CD14-positive monocyte (primary cell): Measurements from ENCODE around the gene AKR1B1. TPM values are rescaled to one million over a fixed set of nuclear protein-coding genes. Genes with fewer than 3 reads are reported as not detected.

Experiments
- DNase-seq, 3 donors: peaks; one replicate each; pipeline ENCODE4 v3.0.0-alpha.2; 2011 to 2022
- H2AFZ ChIP-seq: 2 replicates; pipeline ENCODE4 v1.6.0; 2012; ENCODE audit warnings: mild to moderate bottlenecking, low read depth, low read length, inconsistent platforms; ENCODE audit not compliant: insufficient read depth, poor library complexity, severe bottlenecking
- H3K27ac ChIP-seq, 2 donors: 1 replicate in 1 of 2; 2 replicates in 1 of 2; pipeline ENCODE4 v1.5.1; 2012 to 2013; ENCODE audit warnings: low read length in 2 of 2, control low read depth in 1 of 2, inconsistent platforms in 1 of 2, low read depth in 1 of 2, mild to moderate bottlenecking in 1 of 2
- H3K27me3 ChIP-seq, 2 donors: one replicate each; pipeline versions ENCODE4 v1.6.0 to v1.6.1; 2011 to 2013; ENCODE audit warnings: low read length in 2 of 2; ENCODE audit not compliant: control insufficient read depth in 2 of 2, insufficient read depth in 2 of 2
- H3K36me3 ChIP-seq, 2 donors: replicated peaks in 1 of 2; 1 replicate in 1 of 2; 2 replicates in 1 of 2; pipeline versions ENCODE4 v1.5.1 to v1.6.1; 2012 to 2013; ENCODE audit warnings: low read length in 2 of 2, control low read depth in 1 of 2, inconsistent platforms in 1 of 2, mild to moderate bottlenecking in 1 of 2; ENCODE audit not compliant: insufficient read depth in 2 of 2, control insufficient read depth in 1 of 2
- H3K4me1 ChIP-seq, 2 donors: 1 replicate in 1 of 2; 2 replicates in 1 of 2; pipeline versions ENCODE4 v1.5.1 to v1.6.1; 2012 to 2013; ENCODE audit warnings: low read length in 2 of 2, control low read depth in 1 of 2, inconsistent platforms in 1 of 2, mild to moderate bottlenecking in 1 of 2, moderate library complexity in 1 of 2; ENCODE audit not compliant: insufficient read depth in 2 of 2, control insufficient read depth in 1 of 2
- H3K4me2 ChIP-seq: replicated peaks from 2 replicates; pipeline ENCODE3; 2012; ENCODE audit warnings: low read length, moderate library complexity, mild to moderate bottlenecking; ENCODE audit not compliant: poor library complexity, severe bottlenecking; ENCODE audit errors: extremely low read depth
- H3K4me3 ChIP-seq, 3 experiments: fragments of 200-600 bp in 1 of 3; sonication (generic) in 1 of 3; replicated peaks in 1 of 3; 1 replicate in 2 of 3; 2 replicates in 1 of 3; pipeline ENCODE4 v1.5.1; 2011 to 2013; ENCODE audit warnings: low read length in 3 of 3, mild to moderate bottlenecking in 3 of 3, control low read depth in 2 of 3, low read depth in 2 of 3, inconsistent platforms in 1 of 3, moderate library complexity in 1 of 3
- H3K79me2 ChIP-seq: 2 replicates; pipeline ENCODE4 v1.6.0; 2012; ENCODE audit warnings: mild to moderate bottlenecking, control low read depth, inconsistent platforms, low read length, moderate library complexity; ENCODE audit not compliant: insufficient read depth
- H3K9ac ChIP-seq: 2 replicates; pipeline ENCODE4 v1.6.0; 2017; ENCODE audit warnings: low read length, mild to moderate bottlenecking; ENCODE audit not compliant: insufficient read depth, poor library complexity, severe bottlenecking
- H3K9me3 ChIP-seq, 2 donors: replicated peaks in 1 of 2; 1 replicate in 1 of 2; 2 replicates in 1 of 2; pipeline versions ENCODE4 v1.5.1 to v1.6.1; 2012 to 2013; ENCODE audit warnings: low read length in 2 of 2, control low read depth in 1 of 2; ENCODE audit not compliant: control insufficient read depth in 1 of 2, insufficient read depth in 1 of 2
- H4K20me1 ChIP-seq: 2 replicates; pipeline ENCODE4 v1.6.0; 2012; ENCODE audit warnings: mild to moderate bottlenecking, low read length, control low read depth, moderate library complexity; ENCODE audit not compliant: insufficient read depth
- H3K27ac Mint-ChIP-seq, 7 donors: one replicate each; pipeline ENCODE4 v1.8.0; 2020; ENCODE audit warnings: mild to moderate bottlenecking in 7 of 7, mixed read lengths in 7 of 7, moderate library complexity in 6 of 7, inconsistent platforms in 2 of 7
- H3K27me3 Mint-ChIP-seq, 3 donors: one replicate each; pipeline ENCODE4 v1.8.0; 2021 to 2022; ENCODE audit warnings: low read depth in 3 of 3, mild to moderate bottlenecking in 3 of 3, mixed read lengths in 3 of 3, moderate library complexity in 3 of 3, inconsistent platforms in 1 of 3
- H3K36me3 Mint-ChIP-seq, 2 donors: one replicate each; pipeline ENCODE4 v1.8.0; 2020; ENCODE audit warnings: mixed read lengths in 2 of 2, inconsistent platforms in 1 of 2, mild to moderate bottlenecking in 1 of 2
- H3K4me1 Mint-ChIP-seq: one replicate; pipeline ENCODE4 v1.8.0; 2020; ENCODE audit warnings: mild to moderate bottlenecking, mixed read lengths
- H3K4me3 Mint-ChIP-seq, 2 donors: one replicate each; pipeline ENCODE4 v1.8.0; 2020; ENCODE audit warnings: mild to moderate bottlenecking in 2 of 2, mixed read lengths in 2 of 2, moderate library complexity in 1 of 2
- H3K9me3 Mint-ChIP-seq, 7 donors: one replicate each; pipeline ENCODE4 v1.8.0; 2020 to 2022; ENCODE audit warnings: mixed read lengths in 7 of 7, mild to moderate bottlenecking in 6 of 7, moderate library complexity in 6 of 7, inconsistent platforms in 2 of 7
- WGBS: methylation state at CpG from one replicate; pipeline ENCODE4 v1.1.5; 2013; ENCODE audit warnings: missing lambda C conversion rate; ENCODE audit not compliant: insufficient coverage; 5-methylcytosine and 5-hydroxymethylcytosine counted together
- intact Hi-C, 2 donors: fragments of 100-400 bp; cut with micrococcal nuclease; formaldehyde crosslinking; loops; one replicate each; pipeline versions ENCODE4 v1.15.0 to v1.15.1; 2023
- polyA minus RNA-seq: library from RNA; depleted of rRNA, polyadenylated mRNA; stranded (reverse); fragments of >200 nt; gene quantifications from 2 replicates; pipeline ENCODE4 v1.2.3, GENCODE V29; 2012
- polyA plus RNA-seq, 3 donors: library from polyadenylated mRNA; depleted of rRNA in 1 of 3; unstranded in 2 of 3; stranded (reverse) in 1 of 3; fragments of 300-500 nt in 2 of 3; fragments of >200 nt in 1 of 3; fragmentation: Illumina TruSeq in 2 of 3; gene quantifications; 1 replicate in 2 of 3; 2 replicates in 1 of 3; pipeline ENCODE4 v1.2.3, GENCODE V29; 2012 to 2021
- total RNA-seq, 12 experiments: library from RNA in 1 of 12; stranded (reverse) in 1 of 12; fragments of 120-200 nt in 1 of 12; gene quantifications; one replicate each; pipeline ENCODE4 v1.2.4 and lab custom pipeline; 2013 to 2026; ENCODE audit warnings: mixed read lengths in 6 of 12, inconsistent platforms in 1 of 12
- TF ChIP-seq, protein P1 (sequence below): fragments of 200-600 bp; IDR thresholded peaks from one replicate; pipeline ENCODE4 v1.8.0; 2022; ENCODE audit warnings: antibody characterized with exemption, mild to moderate bottlenecking

The AKR1B1 gene
- total RNA-seq (2013), result 18.9 TPM
- 10 to 100 TPM; 50.1 to 66.4 (median 62.6) TPM for polyA plus RNA-seq
- 19.5 and 24.3 TPM in 2 replicates for polyA minus RNA-seq
- 14.0 to 42.2 (median 19.7) reads per million in 11 experiments for total RNA-seq (lab: John Stamatoyannopoulos, UW)

DNA sequence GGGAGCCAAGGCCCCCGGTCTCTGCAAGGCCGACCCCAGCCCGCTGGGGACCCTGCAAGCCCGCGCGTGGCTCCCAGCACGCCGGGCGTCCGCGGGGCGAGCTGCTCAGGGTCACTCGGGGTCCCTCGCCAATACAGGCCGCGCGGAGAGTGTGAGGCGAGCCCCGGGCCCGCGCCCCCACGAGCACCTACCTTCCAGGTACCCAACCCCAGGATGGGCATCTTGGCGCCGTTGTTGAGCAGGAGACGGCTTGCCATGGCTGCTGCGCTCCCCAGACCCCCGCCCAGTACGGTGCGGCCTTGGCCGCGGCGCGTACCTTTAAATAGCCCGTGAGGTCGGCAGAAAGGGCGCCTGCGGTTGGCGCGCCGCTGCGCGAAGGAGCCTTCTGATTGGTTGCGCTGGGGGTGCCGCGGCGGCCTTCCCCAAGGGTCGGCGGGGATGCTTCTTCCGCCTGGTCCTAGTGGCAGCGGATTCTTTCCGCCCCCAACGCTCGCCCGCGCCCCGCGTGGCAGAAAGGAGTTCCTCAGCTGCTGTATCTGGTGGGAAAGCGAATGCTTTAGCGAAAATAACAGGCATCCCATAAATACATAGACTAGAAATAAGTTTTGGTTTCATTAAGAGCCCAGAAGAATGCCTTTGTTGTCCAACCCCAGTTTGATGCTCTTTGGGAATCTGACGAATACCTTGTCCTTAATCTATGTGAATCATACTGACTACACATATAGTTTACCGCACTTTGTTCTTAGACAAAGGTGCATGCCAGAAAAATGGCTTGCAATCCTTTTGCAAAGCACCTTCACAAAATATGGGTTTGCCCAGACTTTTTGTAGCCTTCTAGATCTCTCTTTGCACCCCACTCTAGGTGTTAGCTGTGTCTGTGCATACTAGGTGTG is at the start of gene AKR1B1:
AKR1B1 (minus strand) TSS at position 295 of the 893 bp plus-strand sequence; CDS start at position 257, 38 bp downstream.
- Mint-ChIP-seq H3K36me3 (peaks cover 1 to 4% of the 10 kb centered on the region in 2 donors), H3K4me1 (peaks cover 35% of the 10 kb centered on the region), H3K9me3 (peaks cover 2 to 9% (median 6%) of the 10 kb centered on the region in 7 donors), H3K27me3 (peaks cover 2% of the 10 kb centered on the region in 3 donors), H3K27ac (peak within 1 kb of the TSS in 5 of 7 donors; percentile 46 to 73 (median 56)), H3K4me3 (peak within 1 kb of the TSS; percentile 84 to 91)
- peak; percentile 71 to 76 (median 75) for DNase-seq
- TF ChIP-seq, protein P1, sequence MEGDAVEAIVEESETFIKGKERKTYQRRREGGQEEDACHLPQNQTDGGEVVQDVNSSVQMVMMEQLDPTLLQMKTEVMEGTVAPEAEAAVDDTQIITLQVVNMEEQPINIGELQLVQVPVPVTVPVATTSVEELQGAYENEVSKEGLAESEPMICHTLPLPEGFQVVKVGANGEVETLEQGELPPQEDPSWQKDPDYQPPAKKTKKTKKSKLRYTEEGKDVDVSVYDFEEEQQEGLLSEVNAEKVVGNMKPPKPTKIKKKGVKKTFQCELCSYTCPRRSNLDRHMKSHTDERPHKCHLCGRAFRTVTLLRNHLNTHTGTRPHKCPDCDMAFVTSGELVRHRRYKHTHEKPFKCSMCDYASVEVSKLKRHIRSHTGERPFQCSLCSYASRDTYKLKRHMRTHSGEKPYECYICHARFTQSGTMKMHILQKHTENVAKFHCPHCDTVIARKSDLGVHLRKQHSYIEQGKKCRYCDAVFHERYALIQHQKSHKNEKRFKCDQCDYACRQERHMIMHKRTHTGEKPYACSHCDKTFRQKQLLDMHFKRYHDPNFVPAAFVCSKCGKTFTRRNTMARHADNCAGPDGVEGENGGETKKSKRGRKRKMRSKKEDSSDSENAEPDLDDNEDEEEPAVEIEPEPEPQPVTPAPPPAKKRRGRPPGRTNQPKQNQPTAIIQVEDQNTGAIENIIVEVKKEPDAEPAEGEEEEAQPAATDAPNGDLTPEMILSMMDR, result peak; percentile 20
- H3K4me3 ChIP-seq, result peak within 1 kb of the TSS; percentile 57 to 84 (median 76)
- WGBS, result under 1% methylated on average over 51 of the region's 61 CpGs
- H3K4me2 ChIP-seq, result peak within 1 kb of the TSS; percentile 90
- H3K9ac ChIP-seq, result peak within 1 kb of the TSS; percentile 69
- peak within 1 kb of the TSS in 1 of 2 donors; percentile 55 for H3K27ac ChIP-seq
- H3K36me3 ChIP-seq, result no peaks in the 10 kb centered on the region
- peaks cover 7 to 16% of the 10 kb centered on the region in 2 donors for H3K9me3 ChIP-seq
- peaks cover 25 to 35% of the 10 kb centered on the region in 2 donors for H3K4me1 ChIP-seq
- H2AFZ ChIP-seq, result peak within 1 kb of the TSS; percentile 97
- H4K20me1 ChIP-seq, result no peaks in the 10 kb centered on the region
- intact Hi-C loops, result no loop called here
- H3K79me2 ChIP-seq, result no peaks in the 10 kb centered on the region
- H3K27me3 ChIP-seq, result no peaks in the 10 kb centered on the region

DNA sequence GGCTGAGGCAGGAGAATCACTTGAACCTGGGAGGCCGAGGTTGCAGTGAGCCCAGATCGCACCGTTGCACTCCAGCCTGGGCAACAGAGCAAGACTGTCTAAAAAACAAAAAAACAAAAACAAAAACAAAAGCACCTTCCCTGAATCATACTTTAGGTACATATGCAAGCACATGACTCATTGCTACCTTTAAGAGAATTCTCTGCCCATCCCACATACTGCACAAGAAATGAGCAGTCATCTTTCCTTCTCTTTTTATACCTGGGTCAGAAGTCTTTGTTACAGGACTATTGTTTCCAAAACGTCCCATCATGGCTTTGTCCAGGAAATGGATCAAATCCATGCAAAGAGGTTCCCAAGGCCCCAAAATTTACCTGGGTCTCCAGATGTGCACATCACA is 47.0 kb upstream of the AKR1B1 start:
- no peak for DNase-seq
- no peaks in the 10 kb centered on the region for H3K79me2 ChIP-seq
- Mint-ChIP-seq H3K36me3 (no peaks in the 10 kb centered on the region), H3K4me3 (no peak overlapping the region), H3K4me1 (peaks cover 7% of the 10 kb centered on the region), H3K9me3 (peaks cover 0 to 3% (median 0%) of the 10 kb centered on the region in 7 donors), H3K27ac (no peak overlapping the region), H3K27me3 (peaks cover 0 to 2% (median 0%) of the 10 kb centered on the region in 3 donors)
- H3K27ac ChIP-seq, result no peak overlapping the region
- no peak overlapping the region for H3K9ac ChIP-seq
- TF ChIP-seq, protein P1, result no peak
- peaks cover 3 to 4% of the 10 kb centered on the region in 2 donors for H3K4me1 ChIP-seq
- H2AFZ ChIP-seq, result no peak overlapping the region
- no peaks in the 10 kb centered on the region for H3K36me3 ChIP-seq
- H4K20me1 ChIP-seq, result no peaks in the 10 kb centered on the region
- no peaks in the 10 kb centered on the region for H3K27me3 ChIP-seq
- no peak overlapping the region for H3K4me2 ChIP-seq
- no CpG with 5 or more reads among the region's 4 CpGs for WGBS
- no peak overlapping the region for H3K4me3 ChIP-seq
- no peaks in the 10 kb centered on the region for H3K9me3 ChIP-seq
- intact Hi-C loops, result no loop called here
